GM19328 (cell line): ENCODE data around the gene DLAT.
"Not testable (repeated sequence)": the region's sequence is repeated elsewhere in the genome, so short reads cannot be mapped to it uniquely, and the experiment has no call there.

Source experiments
- ATAC-seq: cut with Tn5 transposase; IDR thresholded peaks from one replicate; pipeline ENCODE4 v1.9.1; 2021; ENCODE audit warnings: mild to moderate bottlenecking, moderate library complexity; ENCODE audit not compliant: unreplicated experiment

DLAT gene

GRCh38 chr11:112024773-112025678, at the start of gene DLAT:
DLAT (plus strand) TSS chr11:112025408; CDS start chr11:112025473, 65 bp downstream.
- ATAC-seq = peak; percentile 72

- ATAC-seq = no peak
Measured at GRCh38 chr11:111976119-111976766, 49.0 kb upstream of the DLAT start.

- ATAC-seq = no peak
Measured at GRCh38 chr11:111976767-111977145, 48.5 kb upstream of the DLAT start.

GRCh38 chr11:111977146-111978027, 47.8 kb upstream of the DLAT start:
- ATAC-seq = no peak

GRCh38 chr11:111978028-111978771, 47.0 kb upstream of the DLAT start:
- ATAC-seq = no peak

- no peak for ATAC-seq
Measured at GRCh38 chr11:111980062-111980461, 45.1 kb upstream of the DLAT start.

- no peak for ATAC-seq
Measured at GRCh38 chr11:111981270-111981669, 43.9 kb upstream of the DLAT start.

GRCh38 chr11:111982019-111982464, 43.2 kb upstream of the DLAT start:
- no peak for ATAC-seq

GRCh38 chr11:111982541-111983186, 42.5 kb upstream of the DLAT start:
- ATAC-seq = no peak

- no peak for ATAC-seq
Measured at GRCh38 chr11:111983187-111983986, 41.8 kb upstream of the DLAT start.

GRCh38 chr11:111986589-111986988, 38.6 kb upstream of the DLAT start:
- ATAC-seq = no peak

- ATAC-seq = no peak
Measured at GRCh38 chr11:111990381-111990780, 34.8 kb upstream of the DLAT start.

- no peak for ATAC-seq
Measured at GRCh38 chr11:111992206-111992855, 32.9 kb upstream of the DLAT start.

- no peak for ATAC-seq
Measured at GRCh38 chr11:111996129-111996528, 29.1 kb upstream of the DLAT start.

GRCh38 chr11:111996669-111997068, 28.5 kb upstream of the DLAT start:
- ATAC-seq = not testable (repeated sequence)

GRCh38 chr11:111999111-111999510, 26.1 kb upstream of the DLAT start:
- ATAC-seq = no peak

GRCh38 chr11:112000703-112001102, 24.5 kb upstream of the DLAT start:
- no peak for ATAC-seq

- ATAC-seq = no peak
Measured at GRCh38 chr11:112002491-112003216, 22.6 kb upstream of the DLAT start.
